Measurements from ENCODE around the gene ZFP90. TPM values are rescaled to one million over a fixed set of nuclear protein-coding genes. Genes with fewer than 3 reads are reported as not detected.
"Not testable (repeated sequence)": the region's sequence is repeated elsewhere in the genome, so short reads cannot be mapped to it uniquely, and the experiment has no call there.

The ZFP90 gene
- total RNA-seq = 19.3 TPM

DNA sequence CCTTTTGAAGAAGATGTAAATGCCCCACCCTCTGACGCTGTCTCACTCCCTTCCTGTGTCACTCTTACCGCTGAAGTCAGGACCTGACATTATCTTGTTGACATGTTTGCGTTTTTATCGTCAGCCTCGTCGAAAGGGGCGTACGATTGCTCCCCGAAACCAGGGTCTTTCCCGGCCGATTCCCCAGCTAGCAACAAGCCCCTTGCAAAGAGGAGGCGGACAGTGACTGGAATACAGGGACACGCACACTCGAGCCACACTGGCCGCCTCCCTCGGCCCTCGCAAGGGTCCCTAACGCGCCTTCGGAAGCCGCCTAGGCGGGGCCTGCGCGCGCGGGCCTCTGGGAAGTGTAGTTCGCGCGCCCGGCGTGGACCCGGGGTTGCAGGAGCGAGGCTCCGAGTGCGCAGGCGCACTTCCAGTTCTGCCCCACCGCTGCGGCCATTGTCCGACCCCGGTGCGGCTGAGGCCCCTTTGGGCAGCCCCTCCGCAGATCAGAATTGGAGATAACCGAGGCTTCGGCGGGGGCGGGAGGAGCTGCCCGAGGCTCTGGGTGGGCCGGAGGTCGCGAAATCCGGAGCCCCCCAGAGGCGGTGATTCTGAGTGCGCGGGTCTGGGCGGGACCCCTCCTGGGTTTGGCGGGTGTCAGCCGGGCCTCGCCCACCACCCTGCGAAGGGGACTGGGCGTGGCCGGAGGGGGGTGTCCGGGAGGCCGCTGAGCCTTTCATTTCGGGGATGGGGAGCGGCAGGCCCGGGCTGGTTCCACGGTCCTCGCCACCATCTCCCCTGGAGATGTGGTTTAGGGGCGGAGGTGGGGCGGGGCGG lies at the start of gene ZFP90:
TSS of gene ZFP90 (plus strand) at position 412 of the 822 bp plus-strand sequence. CDS start 502 bp downstream, outside the sequence.
- peaks cover 0 to 12% (median 0%) of the 10 kb centered on the region in 3 donors for H3K36me3 ChIP-seq (ENCODE audit: control insufficient read depth in 3 of 3, insufficient read depth in 3 of 3, low read length in 3 of 3)
- H3K9ac ChIP-seq (ENCODE audit: low read depth in 1 of 3, low read length in 3 of 3) = peak within 1 kb of the TSS; percentile 75 to 85 (median 79)
- H3K9me3 ChIP-seq (ENCODE audit: control insufficient read depth in 3 of 3, low read length in 3 of 3) = no peaks in the 10 kb centered on the region
- H3K27me3 ChIP-seq (ENCODE audit: control insufficient read depth in 3 of 3, insufficient read depth in 3 of 3, low read length in 3 of 3) = no peaks in the 10 kb centered on the region
- peak within 1 kb of the TSS; percentile 48 for H3K27ac ChIP-seq (ENCODE audit: low read depth, low read length)
- H3K4me1 ChIP-seq (ENCODE audit: control insufficient read depth in 3 of 3, insufficient read depth in 3 of 3, low read length in 3 of 3) = peaks cover 8% of the 10 kb centered on the region in 3 donors
- H3K4me3 ChIP-seq (ENCODE audit: low read length in 3 of 3) = peak within 1 kb of the TSS; percentile 82 to 93 (median 87)

DNA sequence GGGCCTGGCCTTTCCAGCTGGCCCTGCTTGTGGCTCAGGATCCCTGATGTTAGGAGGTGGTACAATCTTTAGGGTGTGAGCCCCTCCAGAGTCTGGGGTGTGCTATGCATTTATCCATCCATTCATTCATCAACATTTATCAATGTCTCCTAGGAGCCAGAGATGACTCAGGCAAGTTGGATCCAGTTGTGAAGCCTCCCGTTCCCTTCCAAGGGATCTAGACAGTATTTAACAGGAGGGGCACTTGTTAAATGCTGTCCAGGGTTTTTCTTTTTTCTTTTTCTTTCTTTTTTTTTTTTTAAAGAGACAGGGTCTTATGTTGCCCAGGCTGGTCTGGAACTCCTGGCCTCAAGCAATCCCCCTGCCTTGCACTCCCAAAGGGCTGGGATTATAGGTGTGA lies 48.7 kb upstream of the ZFP90 start:
- H3K27ac ChIP-seq (ENCODE audit: low read depth, low read length) = no peak overlapping the region
- no peaks in the 10 kb centered on the region for H3K4me1 ChIP-seq (ENCODE audit: control insufficient read depth in 3 of 3, insufficient read depth in 3 of 3, low read length in 3 of 3)
- no peak overlapping the region for H3K9ac ChIP-seq (ENCODE audit: low read depth in 1 of 3, low read length in 3 of 3)
- no peaks in the 10 kb centered on the region for H3K9me3 ChIP-seq (ENCODE audit: control insufficient read depth in 3 of 3, low read length in 3 of 3)
- H3K27me3 ChIP-seq (ENCODE audit: control insufficient read depth in 3 of 3, insufficient read depth in 3 of 3, low read length in 3 of 3) = peaks cover 5 to 10% (median 6%) of the 10 kb centered on the region in 3 donors
- H3K4me3 ChIP-seq (ENCODE audit: low read length in 3 of 3) = no peak overlapping the region
- no peaks in the 10 kb centered on the region for H3K36me3 ChIP-seq (ENCODE audit: control insufficient read depth in 3 of 3, insufficient read depth in 3 of 3, low read length in 3 of 3)

DNA sequence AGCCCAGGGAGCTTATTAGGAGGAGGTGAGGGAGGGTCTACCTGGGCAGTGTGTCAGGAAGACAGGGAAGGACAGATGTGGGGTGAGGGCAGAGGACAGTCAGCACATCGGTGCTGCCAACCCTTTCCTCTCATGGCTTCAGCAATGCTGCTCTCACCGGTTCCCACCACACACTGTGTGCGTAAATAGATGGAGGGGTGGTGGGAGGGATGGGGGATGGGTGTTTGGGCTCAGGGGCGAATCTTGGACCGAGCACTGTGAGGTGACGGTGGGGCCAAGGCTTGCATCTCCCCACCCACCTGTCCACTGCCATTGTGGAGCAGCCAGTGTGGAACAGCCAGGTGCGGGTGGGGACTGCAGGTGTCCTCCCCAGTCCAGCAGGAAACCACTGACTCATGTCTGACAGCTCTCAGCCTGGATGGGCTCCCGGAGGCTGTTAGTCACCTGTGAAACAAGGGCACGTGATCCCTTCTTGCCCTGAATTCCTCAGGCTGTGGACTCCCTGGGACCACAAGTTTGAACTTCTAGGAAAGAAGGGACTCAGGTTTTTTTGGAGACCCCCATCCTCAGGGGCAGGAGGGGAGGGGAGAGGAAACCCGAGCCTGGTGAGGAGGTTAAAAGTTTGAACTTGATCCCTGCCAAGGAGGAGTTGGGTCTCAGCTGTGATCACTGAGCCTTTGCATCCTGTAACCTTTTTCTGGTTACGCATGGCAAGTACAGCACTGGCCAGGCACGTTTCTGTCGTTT lies 48.1 kb upstream of the ZFP90 start:
- H3K27ac ChIP-seq (ENCODE audit: low read depth, low read length) = no peak overlapping the region
- H3K4me1 ChIP-seq (ENCODE audit: control insufficient read depth in 3 of 3, insufficient read depth in 3 of 3, low read length in 3 of 3) = no peaks in the 10 kb centered on the region
- no peak overlapping the region for H3K9ac ChIP-seq (ENCODE audit: low read depth in 1 of 3, low read length in 3 of 3)
- no peaks in the 10 kb centered on the region for H3K36me3 ChIP-seq (ENCODE audit: control insufficient read depth in 3 of 3, insufficient read depth in 3 of 3, low read length in 3 of 3)
- H3K4me3 ChIP-seq (ENCODE audit: low read length in 3 of 3) = no peak overlapping the region
- peaks cover 5 to 10% (median 6%) of the 10 kb centered on the region in 3 donors for H3K27me3 ChIP-seq (ENCODE audit: control insufficient read depth in 3 of 3, insufficient read depth in 3 of 3, low read length in 3 of 3)
- H3K9me3 ChIP-seq (ENCODE audit: control insufficient read depth in 3 of 3, low read length in 3 of 3) = no peaks in the 10 kb centered on the region

DNA sequence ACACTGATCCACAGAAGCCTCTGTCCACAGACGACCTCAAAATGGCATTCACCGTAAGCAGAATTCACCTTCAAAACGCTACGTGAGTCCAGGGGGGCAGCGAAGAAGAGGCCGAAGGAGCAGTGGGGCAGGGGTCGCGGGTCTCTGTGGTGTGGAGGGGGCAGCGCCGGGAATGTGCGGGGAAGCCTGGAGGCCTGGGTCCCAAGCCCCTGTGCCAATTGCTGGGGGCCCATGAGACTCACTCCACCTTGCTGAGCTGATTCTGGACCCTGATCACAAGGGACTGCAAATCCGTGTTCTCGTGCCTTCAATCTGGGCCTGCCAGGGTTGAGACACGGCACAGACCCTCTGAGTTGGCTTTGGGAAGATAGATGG lies 47.5 kb upstream of the ZFP90 start:
- H3K9me3 ChIP-seq (ENCODE audit: control insufficient read depth in 3 of 3, low read length in 3 of 3) = no peaks in the 10 kb centered on the region
- no peak overlapping the region for H3K4me3 ChIP-seq (ENCODE audit: low read length in 3 of 3)
- H3K4me1 ChIP-seq (ENCODE audit: control insufficient read depth in 3 of 3, insufficient read depth in 3 of 3, low read length in 3 of 3) = no peaks in the 10 kb centered on the region
- no peak overlapping the region for H3K9ac ChIP-seq (ENCODE audit: low read depth in 1 of 3, low read length in 3 of 3)
- H3K27ac ChIP-seq (ENCODE audit: low read depth, low read length) = no peak overlapping the region
- no peaks in the 10 kb centered on the region for H3K36me3 ChIP-seq (ENCODE audit: control insufficient read depth in 3 of 3, insufficient read depth in 3 of 3, low read length in 3 of 3)
- peaks cover 5 to 10% (median 6%) of the 10 kb centered on the region in 3 donors for H3K27me3 ChIP-seq (ENCODE audit: control insufficient read depth in 3 of 3, insufficient read depth in 3 of 3, low read length in 3 of 3)

DNA sequence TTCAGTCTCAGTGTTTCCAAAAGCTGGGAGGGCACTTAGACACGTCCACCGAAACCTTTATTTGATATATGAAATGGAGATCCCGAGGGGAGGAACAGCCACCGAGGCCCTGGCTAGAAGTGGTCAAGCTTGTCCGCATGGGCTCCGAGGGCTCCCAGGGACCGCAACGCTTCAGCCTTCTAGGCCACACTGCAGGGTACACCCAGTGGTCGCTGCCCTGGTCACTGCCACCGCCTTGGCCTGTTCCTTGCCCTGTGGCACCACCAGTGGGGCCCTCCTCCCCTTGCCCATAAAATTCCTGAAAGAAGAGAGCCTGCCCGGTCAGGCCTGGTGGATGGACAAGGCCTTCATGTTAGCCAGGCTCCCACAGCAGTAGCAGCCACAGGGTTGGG lies 46.9 kb upstream of the ZFP90 start:
- Histone ChIP-seq H3K27ac (ENCODE audit: low read depth, low read length) (no peak overlapping the region), H3K4me3 (ENCODE audit: low read length in 3 of 3) (no peak overlapping the region), H3K27me3 (ENCODE audit: control insufficient read depth in 3 of 3, insufficient read depth in 3 of 3, low read length in 3 of 3) (peaks cover 5 to 15% (median 9%) of the 10 kb centered on the region in 3 donors), H3K9ac (ENCODE audit: low read depth in 1 of 3, low read length in 3 of 3) (no peak overlapping the region), H3K36me3 (ENCODE audit: control insufficient read depth in 3 of 3, insufficient read depth in 3 of 3, low read length in 3 of 3) (no peaks in the 10 kb centered on the region), H3K4me1 (ENCODE audit: control insufficient read depth in 3 of 3, insufficient read depth in 3 of 3, low read length in 3 of 3) (no peaks in the 10 kb centered on the region), H3K9me3 (ENCODE audit: control insufficient read depth in 3 of 3, low read length in 3 of 3) (no peaks in the 10 kb centered on the region)

DNA sequence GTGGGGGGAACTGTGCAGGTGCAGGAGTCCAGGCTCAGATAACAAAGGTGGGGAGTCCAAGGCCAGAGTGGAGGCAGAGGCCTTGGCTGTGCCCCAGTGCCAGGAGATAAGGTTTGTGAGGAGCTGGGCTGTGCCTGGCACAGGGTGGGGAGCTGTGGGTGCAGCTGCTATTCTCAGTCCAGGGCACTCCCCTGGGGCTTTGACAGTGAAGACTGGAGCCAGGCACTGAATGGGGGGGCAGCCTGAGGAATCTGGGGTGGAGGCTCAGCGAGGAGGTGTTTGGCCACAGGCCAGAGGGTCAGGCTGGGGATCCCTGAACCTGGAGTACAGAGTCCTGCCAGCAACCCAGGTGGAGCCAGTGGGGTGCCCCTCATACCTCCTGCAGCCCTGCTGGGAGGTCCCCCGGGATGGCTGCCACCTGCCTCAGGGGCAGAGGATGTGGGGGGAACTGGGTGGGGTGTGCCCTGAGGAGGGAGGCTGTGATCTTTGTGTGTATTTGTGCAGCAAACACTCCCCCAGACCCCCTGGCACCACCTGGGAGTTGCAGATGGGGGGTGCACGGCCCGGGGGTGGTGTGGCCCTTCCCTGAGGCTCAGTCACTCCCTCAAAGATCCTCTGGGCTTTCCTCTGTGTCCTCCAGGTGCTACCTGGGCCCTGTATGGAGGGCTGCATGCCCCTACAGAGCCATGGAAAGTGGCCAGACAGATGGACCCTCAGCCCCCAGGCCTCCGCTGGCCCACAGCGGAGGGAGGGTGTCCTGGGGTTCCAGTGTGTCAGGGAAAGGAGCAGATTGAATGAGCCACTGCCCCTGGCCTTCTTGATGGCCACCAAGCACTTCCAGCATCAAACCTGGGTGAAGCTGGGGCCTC lies 46.3 kb upstream of the ZFP90 start:
- no peak overlapping the region for H3K27ac ChIP-seq (ENCODE audit: low read depth, low read length)
- H3K9ac ChIP-seq (ENCODE audit: low read depth in 1 of 3, low read length in 3 of 3) = no peak overlapping the region
- no peaks in the 10 kb centered on the region for H3K9me3 ChIP-seq (ENCODE audit: control insufficient read depth in 3 of 3, low read length in 3 of 3)
- H3K4me1 ChIP-seq (ENCODE audit: control insufficient read depth in 3 of 3, insufficient read depth in 3 of 3, low read length in 3 of 3) = no peaks in the 10 kb centered on the region
- H3K36me3 ChIP-seq (ENCODE audit: control insufficient read depth in 3 of 3, insufficient read depth in 3 of 3, low read length in 3 of 3) = no peaks in the 10 kb centered on the region
- no peak overlapping the region for H3K4me3 ChIP-seq (ENCODE audit: low read length in 3 of 3)
- H3K27me3 ChIP-seq (ENCODE audit: control insufficient read depth in 3 of 3, insufficient read depth in 3 of 3, low read length in 3 of 3) = peaks cover 5 to 17% (median 9%) of the 10 kb centered on the region in 3 donors

DNA sequence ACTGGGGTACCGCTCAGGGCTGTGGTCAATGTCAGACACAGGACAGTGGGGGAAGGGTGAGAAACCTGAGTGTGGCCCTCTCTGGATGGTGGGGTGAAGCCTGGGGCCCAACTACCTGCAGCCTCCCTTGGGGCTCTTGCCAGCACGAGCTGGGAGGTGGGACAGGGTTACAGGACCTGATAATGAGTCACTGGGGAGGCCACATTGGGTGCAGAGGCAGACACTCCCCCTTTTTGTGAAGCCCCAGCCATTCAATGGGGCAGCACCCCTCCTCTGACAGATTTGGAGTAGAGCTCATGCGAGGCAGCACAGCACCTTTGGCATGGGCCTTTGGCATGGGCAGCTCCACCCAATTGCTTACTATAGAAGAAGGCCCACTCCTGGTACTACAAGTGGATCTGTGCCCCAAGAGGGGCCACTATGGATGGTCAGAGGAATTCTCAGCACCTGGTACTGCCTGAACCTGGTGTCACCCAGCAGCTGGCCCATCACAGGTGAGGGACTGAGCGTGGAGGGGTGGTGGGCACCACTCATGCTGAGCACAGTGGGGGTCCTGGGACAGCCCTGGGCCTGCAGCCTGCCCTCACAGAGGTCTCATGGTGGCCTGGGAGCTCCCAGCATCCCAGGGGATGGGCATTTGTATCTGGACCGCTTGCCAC lies 45.5 kb upstream of the ZFP90 start:
- peaks cover 5 to 17% (median 9%) of the 10 kb centered on the region in 3 donors for H3K27me3 ChIP-seq (ENCODE audit: control insufficient read depth in 3 of 3, insufficient read depth in 3 of 3, low read length in 3 of 3)
- no peak overlapping the region for H3K4me3 ChIP-seq (ENCODE audit: low read length in 3 of 3)
- H3K36me3 ChIP-seq (ENCODE audit: control insufficient read depth in 3 of 3, insufficient read depth in 3 of 3, low read length in 3 of 3) = no peaks in the 10 kb centered on the region
- no peaks in the 10 kb centered on the region for H3K9me3 ChIP-seq (ENCODE audit: control insufficient read depth in 3 of 3, low read length in 3 of 3)
- H3K27ac ChIP-seq (ENCODE audit: low read depth, low read length) = no peak overlapping the region
- no peak overlapping the region for H3K9ac ChIP-seq (ENCODE audit: low read depth in 1 of 3, low read length in 3 of 3)
- H3K4me1 ChIP-seq (ENCODE audit: control insufficient read depth in 3 of 3, insufficient read depth in 3 of 3, low read length in 3 of 3) = no peaks in the 10 kb centered on the region

DNA sequence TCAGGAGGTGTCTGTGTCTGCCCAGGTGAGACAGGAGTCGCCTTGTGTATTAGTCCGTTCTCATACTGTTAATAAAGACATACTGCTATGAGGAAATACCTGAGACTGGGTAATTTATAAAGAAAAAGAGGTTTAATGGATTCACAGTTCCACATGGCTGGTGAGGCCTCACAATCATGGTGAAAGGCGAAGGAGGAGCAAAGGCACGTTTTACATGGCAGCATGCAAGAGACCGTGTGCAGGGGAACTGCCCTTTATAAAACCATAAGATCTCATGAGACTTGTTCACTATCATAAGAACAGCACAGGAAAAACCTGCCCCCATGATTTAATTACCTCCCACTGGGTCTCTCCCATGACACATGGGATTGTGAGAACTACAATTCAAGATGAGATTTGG lies 44.8 kb upstream of the ZFP90 start:
- not testable (repeated sequence) for H3K4me3 ChIP-seq (ENCODE audit: low read length in 3 of 3); H3K9me3 ChIP-seq (ENCODE audit: control insufficient read depth in 3 of 3, low read length in 3 of 3); H3K36me3 ChIP-seq (ENCODE audit: control insufficient read depth in 3 of 3, insufficient read depth in 3 of 3, low read length in 3 of 3); H3K27ac ChIP-seq (ENCODE audit: low read depth, low read length); H3K4me1 ChIP-seq (ENCODE audit: control insufficient read depth in 3 of 3, insufficient read depth in 3 of 3, low read length in 3 of 3); H3K9ac ChIP-seq (ENCODE audit: low read depth in 1 of 3, low read length in 3 of 3)
- H3K27me3 ChIP-seq (ENCODE audit: control insufficient read depth in 3 of 3, insufficient read depth in 3 of 3, low read length in 3 of 3) = peaks cover 5 to 17% (median 9%) of the 10 kb centered on the region in 3 donors

DNA sequence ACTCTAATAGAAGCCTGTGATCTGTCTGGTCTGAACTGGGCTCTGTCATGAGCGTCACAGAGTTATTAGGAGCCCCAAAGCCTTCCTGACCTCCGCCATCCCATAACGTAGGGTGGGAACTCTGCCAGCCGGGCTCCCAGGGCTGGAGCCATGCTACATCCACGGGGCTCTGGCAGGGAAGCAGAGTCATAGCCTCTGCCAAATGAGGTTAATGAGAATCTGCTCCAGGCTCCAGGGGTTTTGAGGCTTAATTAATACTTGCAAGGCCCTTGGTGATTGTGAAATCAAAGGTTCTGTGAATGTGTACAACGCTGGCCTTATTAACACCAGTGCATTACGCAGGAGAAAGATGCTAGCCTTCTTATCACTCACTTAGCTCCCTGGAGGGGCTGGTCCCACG lies 42.4 kb upstream of the ZFP90 start:
- no peak overlapping the region for H3K9ac ChIP-seq (ENCODE audit: low read depth in 1 of 3, low read length in 3 of 3)
- no peaks in the 10 kb centered on the region for H3K9me3 ChIP-seq (ENCODE audit: control insufficient read depth in 3 of 3, low read length in 3 of 3)
- no peaks in the 10 kb centered on the region for H3K36me3 ChIP-seq (ENCODE audit: control insufficient read depth in 3 of 3, insufficient read depth in 3 of 3, low read length in 3 of 3)
- no peaks in the 10 kb centered on the region for H3K4me1 ChIP-seq (ENCODE audit: control insufficient read depth in 3 of 3, insufficient read depth in 3 of 3, low read length in 3 of 3)
- H3K4me3 ChIP-seq (ENCODE audit: low read length in 3 of 3) = no peak overlapping the region
- H3K27ac ChIP-seq (ENCODE audit: low read depth, low read length) = no peak overlapping the region
- peaks cover 0 to 17% (median 3%) of the 10 kb centered on the region in 3 donors for H3K27me3 ChIP-seq (ENCODE audit: control insufficient read depth in 3 of 3, insufficient read depth in 3 of 3, low read length in 3 of 3)
